ENCODE results near the gene PTGR3.

Gene PTGR3

GRCh38 chr18:75168619-75169018, 40.3 kb downstream of the PTGR3 start:
- no peak overlapping the region for H3K27ac ChIP-seq
- POLR2A ChIA-PET (ENCODE audit: low non-redundant PET): no interaction called here
- TF ChIP-seq CTCF (conservative IDR thresholded peaks at IDR 0.05; ENCODE audit: low read depth): no peak
- no peak for DNase-seq (ENCODE audit: low spot score)
- CTCF ChIA-PET: interaction anchor here (0.5 to 0.7 kb wide), 2 partner anchors 24 to 143 kb away, joined by 4 to 5 read pairs; no protein-coding TSS in a partner anchor

- CTCF ChIA-PET: interaction anchor here (0.7 kb wide), 1 partner anchor 24 kb away, joined by 4 read pairs; no protein-coding TSS in a partner anchor
Measured at GRCh38 chr18:75167759-75168618, 41.0 kb downstream of the PTGR3 start.

GRCh38 chr18:75167137-75167536, 41.8 kb downstream of the PTGR3 start:
- CTCF ChIA-PET: no interaction called here

More at GRCh38 chr18:75167759-75168618, 41.0 kb downstream of the PTGR3 start:
- TF ChIP-seq CTCF (conservative IDR thresholded peaks at IDR 0.05; ENCODE audit: low read depth): no peak
- POLR2A ChIA-PET (ENCODE audit: low non-redundant PET): no interaction called here
- DNase-seq (ENCODE audit: low spot score): no peak
- H3K27ac ChIP-seq: no peak overlapping the region

GRCh38 chr18:75165926-75166325, 43.0 kb downstream of the PTGR3 start:
- H3K27ac ChIP-seq: no peak overlapping the region
- DNase-seq (ENCODE audit: low spot score): no peak
- POLR2A ChIA-PET (ENCODE audit: low non-redundant PET): no interaction called here
- no peak for TF ChIP-seq CTCF (conservative IDR thresholded peaks at IDR 0.05; ENCODE audit: low read depth)
- CTCF ChIA-PET: no interaction called here

More at GRCh38 chr18:75167137-75167536, 41.8 kb downstream of the PTGR3 start:
- POLR2A ChIA-PET (ENCODE audit: low non-redundant PET): no interaction called here
- no peak for DNase-seq (ENCODE audit: low spot score)
- H3K27ac ChIP-seq: no peak overlapping the region
- no peak for TF ChIP-seq CTCF (conservative IDR thresholded peaks at IDR 0.05; ENCODE audit: low read depth)

- no peak for DNase-seq (ENCODE audit: low spot score)
- ChIA-PET CTCF (no interaction called here), POLR2A (ENCODE audit: low non-redundant PET) (no interaction called here)
- H3K27ac ChIP-seq: no peak overlapping the region
- no peak for TF ChIP-seq CTCF (conservative IDR thresholded peaks at IDR 0.05; ENCODE audit: low read depth)
Measured at GRCh38 chr18:75164479-75164878, 44.5 kb downstream of the PTGR3 start.

GRCh38 chr18:75163736-75164135, 45.2 kb downstream of the PTGR3 start:
- ChIA-PET CTCF (no interaction called here), POLR2A (ENCODE audit: low non-redundant PET) (no interaction called here)
- DNase-seq (ENCODE audit: low spot score): no peak

More at GRCh38 chr18:75163736-75164135, 45.2 kb downstream of the PTGR3 start:
- no peak for TF ChIP-seq CTCF (conservative IDR thresholded peaks at IDR 0.05; ENCODE audit: low read depth)
- H3K27ac ChIP-seq: no peak overlapping the region

Measured in RWPE1 (cell line).